GM21515 (cell line): ENCODE measurements around the gene TMEM178B.
"Not testable (repeated sequence)": the region's sequence is repeated elsewhere in the genome, so short reads cannot be mapped to it uniquely, and the experiment has no call there.

Experiments used
- ATAC-seq: cut with Tn5 transposase; IDR thresholded peaks from one replicate; pipeline ENCODE4 v1.9.1; 2021; ENCODE audit not compliant: unreplicated experiment

TMEM178B gene

DNA sequence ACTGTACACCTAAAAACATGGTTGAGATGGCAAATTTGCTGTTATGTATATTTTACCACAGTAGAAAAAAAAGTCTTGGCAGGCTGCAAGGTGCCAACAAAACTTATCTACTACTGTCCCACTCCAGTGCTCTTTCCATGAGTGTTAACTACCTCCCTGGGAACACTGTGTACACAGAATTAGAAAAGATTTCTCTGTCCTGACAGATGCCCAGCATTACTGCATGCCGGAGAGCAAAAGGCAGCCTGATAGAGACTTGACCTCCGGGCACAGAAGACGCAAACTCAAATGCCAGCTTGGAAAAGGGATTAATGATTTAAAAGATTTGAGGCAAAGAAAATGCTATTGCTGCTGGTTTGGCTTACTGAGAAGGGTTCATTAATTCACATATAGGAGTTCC is 228.8 kb downstream of the TMEM178B start:
- ATAC-seq: no peak

GRCh38 chr7:141304291-141304690 is 230.4 kb downstream of the TMEM178B start:
- ATAC-seq: no peak

- no peak for ATAC-seq
Observed at GRCh38 chr7:141306081-141306480, 232.2 kb downstream of the TMEM178B start.

DNA sequence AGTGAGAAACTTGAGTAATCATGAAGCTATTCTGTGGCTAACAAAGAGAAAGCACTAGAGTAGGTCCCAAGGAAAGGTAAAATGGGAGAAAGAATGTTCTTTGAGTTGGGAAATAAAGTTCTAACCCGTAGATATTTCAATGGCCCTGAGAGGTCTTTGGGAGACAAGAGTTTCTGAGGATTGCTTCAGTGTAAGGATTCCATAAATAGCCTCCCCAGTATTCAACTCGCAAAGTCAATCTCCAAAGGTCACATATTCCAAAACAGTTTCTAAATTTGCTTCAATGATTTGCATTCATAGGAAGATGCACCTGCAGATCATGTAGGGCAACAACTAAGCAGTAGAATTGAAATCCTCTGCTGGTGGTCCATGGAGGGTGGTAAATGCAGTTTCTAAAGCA is 238.5 kb downstream of the TMEM178B start:
- no peak for ATAC-seq

GRCh38 chr7:141312828-141313521 is 239.1 kb downstream of the TMEM178B start:
- no peak for ATAC-seq

GRCh38 chr7:141313896-141314295 is 240.0 kb downstream of the TMEM178B start:
- no peak for ATAC-seq

DNA sequence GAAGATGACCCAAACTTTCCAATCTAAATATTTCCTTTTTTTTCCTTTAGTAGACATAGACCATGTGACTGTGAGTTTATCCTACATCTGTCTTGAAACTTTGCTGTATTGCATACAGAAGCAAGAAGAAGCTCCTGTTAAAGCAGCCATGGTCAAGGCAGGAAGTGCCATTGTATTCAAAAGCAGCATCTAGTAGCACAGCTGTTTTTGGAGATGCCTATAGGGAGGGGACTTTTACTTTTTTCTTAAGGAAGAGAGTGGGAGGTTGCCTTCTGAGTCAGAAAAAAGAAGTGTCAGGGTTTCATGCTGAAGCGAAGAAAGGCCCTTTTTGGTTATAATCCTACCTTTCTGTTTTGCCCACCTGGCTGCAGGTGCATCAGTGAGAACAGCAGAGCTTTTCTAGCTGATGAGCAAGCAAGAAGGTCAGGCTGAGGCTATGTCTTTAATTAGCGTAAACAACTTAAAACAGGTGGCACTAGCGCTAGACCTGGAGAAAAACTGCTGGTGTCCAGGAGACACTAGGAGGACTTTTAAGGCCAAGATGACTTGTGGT is 243.2 kb downstream of the TMEM178B start:
- ATAC-seq: no peak

- no peak for ATAC-seq
Observed at GRCh38 chr7:141320287-141320686, 246.4 kb downstream of the TMEM178B start.

DNA sequence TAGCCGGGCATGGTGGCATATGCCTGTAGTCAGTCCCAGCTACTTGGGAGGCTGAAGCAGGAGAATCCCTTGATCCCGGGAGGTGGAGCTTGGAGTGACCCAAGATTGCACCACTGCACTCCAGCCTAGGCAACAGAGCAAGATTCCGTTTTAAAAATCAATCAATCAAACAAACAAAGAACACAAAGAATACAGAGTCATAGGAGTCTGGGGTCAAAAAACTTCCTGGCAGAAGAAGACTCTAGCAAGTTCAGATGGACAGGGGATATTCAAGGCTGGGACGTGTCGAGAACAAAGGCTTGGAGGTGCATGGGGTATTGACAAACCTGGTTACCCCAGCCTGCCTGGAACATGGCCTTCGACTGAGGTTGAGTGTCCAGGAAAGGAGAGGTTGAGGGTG is 248.5 kb downstream of the TMEM178B start:
- no peak for ATAC-seq

DNA sequence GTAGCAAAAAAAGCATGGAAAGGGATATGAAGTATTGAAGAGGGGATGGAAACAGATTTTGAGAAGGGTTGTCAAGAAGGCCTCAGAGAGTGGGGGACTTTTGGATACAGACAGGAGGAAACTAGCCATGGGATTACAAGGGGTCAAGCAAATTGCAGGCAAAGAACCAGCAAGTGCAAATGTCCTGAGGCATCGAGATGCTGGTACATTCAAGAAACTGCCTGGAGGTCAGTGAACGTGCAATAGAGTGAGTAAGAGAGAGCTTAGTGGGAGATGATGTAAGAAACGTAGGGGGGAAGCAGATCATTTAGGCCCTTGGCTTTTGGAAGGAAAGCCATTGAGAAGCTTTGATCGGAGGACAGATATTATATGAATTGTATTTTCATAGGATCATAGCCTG is 250.0 kb downstream of the TMEM178B start:
- no peak for ATAC-seq

DNA sequence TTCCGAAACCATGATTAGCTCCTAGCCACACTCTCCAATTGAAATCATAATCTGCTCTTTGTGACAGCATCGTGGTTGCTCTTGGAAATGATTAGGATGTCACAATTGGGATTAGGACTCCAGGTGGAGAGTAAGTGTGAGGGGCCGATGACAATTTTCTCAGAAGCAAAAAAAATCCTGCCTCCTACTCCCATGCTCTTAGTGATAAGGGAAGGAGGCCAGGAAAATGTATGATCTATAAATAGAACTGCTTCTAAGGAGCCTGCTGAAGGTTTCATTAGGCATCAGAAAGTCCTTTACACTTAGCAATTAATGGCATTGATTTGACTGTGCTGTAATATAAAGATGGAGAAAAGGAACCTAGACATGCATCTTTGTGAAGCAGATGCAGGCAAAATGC is 251.0 kb downstream of the TMEM178B start:
- ATAC-seq: no peak

DNA sequence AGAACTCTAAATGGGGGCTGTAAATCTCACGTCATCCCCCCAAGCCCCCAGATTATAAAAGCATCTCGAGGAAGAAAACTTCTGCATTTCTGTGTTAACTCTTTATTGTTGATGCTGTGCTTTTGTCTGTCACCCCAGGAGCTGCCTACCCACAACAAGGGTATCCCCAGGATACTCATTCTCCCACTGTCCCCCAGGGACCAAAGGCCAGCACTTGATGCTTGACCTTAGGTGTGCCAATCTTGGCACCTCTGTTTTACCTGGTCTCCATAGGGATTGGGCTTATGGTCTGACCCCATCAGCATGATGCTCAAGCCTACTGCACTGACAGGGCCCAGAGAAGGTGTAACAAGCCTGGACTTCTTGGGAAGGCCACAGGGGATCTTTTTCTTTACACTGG is 251.4 kb downstream of the TMEM178B start:
- ATAC-seq: no peak

DNA sequence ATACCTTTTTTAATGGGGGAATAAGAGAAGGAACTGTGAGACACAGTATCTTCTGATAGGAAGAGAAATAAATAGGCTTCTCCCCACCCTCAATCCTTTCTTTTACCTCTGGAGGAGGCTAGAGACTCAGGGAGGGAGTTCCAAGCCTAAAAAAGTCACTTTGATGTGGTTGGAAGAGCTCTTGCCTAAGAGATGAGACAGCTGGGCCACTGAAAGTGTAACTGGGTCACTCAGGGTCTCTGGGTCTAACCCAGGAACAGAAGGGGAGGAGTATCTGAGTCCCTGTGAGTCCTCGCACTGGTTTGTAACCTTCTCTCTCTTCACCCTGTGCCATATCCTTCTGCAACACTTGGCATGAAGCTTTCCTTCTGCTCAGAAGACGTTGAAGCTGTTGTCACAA is 254.4 kb downstream of the TMEM178B start:
- no peak for ATAC-seq

- ATAC-seq: not testable (repeated sequence)
Observed at GRCh38 chr7:141330285-141330684, 256.4 kb downstream of the TMEM178B start.

DNA sequence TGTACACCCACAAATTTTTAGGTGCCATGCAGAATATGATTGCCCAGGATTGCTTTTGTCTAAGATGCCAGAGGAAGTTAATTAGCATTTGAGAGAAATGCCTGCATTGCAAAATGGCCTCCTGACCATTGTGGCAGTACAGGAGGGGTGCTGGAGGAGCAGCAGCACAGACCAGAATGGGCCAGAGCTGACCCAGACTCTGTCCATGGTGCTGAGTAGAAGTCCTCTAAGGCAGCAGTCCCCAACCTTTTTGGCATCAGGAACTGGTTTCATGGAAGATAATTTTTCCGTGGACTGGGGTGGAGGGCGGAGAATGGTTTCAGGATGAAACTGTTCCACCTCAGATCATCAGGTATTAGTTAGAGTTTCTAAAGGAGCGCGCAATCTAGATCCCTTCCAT is 259.6 kb downstream of the TMEM178B start:
- no peak for ATAC-seq

DNA sequence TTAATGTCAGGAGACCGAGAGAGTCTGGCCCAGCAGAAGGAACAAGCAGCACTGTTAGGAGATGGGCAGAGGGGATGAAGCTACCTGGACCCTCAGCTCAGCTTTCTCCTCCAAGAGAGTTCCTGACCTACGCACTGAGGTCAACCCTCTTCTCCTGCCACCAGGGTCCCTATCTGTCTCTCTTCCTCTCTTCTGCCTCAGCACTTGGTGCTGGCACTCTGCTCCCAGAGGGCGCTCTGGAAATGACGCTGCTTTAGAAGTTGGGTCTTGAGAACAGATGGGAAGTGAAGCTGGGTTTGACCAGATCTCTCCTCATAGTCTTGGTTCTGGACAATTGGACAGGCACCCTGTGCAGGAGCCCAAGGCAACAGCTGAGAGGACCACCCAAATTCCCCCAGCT is 261.3 kb downstream of the TMEM178B start:
- ATAC-seq: no peak

DNA sequence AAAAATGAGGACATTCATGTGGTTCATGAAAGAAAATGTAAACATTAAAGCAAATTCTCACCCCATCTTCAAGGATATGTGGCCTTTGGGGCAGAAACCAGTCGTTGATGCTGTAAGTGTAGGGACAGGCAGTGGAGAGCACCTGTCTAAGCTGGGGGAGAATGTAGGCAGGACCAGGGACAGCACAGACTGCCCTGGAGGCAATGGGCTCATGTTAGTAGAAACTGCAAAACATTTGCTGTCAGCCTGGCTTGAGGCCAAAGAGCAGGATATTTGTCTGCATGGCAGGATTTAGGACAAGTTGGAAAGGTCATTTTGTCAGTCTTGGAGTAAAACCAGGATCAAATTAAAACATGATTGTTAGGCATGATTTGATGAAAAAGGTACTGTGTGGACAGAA is 265.7 kb downstream of the TMEM178B start:
- no peak for ATAC-seq

DNA sequence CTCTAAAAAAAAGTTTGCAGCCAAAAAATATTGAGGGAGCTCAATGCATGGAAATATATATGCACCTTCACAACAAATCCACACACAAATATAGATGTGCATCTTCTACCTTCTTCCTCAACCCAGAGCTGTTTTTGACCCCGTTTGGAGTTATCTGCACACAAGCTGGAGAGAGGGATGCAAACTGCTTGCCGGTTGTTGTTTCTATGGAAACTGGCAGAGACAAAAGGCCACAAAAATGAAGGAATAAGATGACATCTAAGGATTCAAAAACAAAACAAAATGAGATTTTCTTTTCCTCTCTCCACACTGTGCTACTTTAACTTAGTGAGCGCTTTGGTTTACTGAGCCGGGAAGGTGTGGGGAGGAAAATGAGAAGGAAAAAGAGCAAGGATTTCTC is 267.1 kb downstream of the TMEM178B start:
- ATAC-seq: no peak

DNA sequence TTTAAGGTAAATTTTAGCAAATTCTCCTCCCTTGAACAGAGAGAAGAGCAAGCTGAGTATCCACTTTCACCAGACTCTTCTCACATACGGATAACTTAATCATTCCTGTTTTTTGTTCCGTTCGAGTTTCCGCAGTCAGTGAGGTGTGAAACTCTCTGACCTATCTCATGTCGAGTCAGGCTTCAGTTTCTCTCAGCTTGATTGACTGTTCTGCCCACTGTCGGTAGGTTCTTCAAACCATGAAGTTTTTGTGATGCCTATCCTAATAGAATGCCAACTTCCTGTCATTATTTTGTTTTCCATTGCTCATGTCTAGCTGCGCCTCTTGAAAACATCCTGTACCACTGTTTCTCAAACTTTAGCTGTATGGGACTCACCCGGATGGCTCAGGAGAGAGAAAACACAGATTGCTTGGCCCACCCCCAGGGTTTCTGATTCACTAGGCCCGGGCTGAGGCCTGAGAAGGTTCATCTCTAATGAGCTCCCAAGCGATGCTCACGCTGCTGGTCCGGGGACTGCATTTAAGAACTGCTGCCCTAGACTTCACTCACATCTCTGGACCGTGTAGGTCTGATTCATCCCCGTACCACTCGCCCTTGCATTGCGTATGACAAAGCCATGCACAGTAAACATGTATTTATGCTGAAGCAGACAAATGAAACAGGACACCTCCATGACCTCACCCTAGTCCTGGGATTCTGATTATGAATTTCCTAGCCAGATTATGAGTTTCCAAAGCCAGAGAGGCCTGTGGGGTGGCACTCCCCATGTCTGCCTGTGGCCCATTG is 269.0 kb downstream of the TMEM178B start:
- ATAC-seq: no peak

DNA sequence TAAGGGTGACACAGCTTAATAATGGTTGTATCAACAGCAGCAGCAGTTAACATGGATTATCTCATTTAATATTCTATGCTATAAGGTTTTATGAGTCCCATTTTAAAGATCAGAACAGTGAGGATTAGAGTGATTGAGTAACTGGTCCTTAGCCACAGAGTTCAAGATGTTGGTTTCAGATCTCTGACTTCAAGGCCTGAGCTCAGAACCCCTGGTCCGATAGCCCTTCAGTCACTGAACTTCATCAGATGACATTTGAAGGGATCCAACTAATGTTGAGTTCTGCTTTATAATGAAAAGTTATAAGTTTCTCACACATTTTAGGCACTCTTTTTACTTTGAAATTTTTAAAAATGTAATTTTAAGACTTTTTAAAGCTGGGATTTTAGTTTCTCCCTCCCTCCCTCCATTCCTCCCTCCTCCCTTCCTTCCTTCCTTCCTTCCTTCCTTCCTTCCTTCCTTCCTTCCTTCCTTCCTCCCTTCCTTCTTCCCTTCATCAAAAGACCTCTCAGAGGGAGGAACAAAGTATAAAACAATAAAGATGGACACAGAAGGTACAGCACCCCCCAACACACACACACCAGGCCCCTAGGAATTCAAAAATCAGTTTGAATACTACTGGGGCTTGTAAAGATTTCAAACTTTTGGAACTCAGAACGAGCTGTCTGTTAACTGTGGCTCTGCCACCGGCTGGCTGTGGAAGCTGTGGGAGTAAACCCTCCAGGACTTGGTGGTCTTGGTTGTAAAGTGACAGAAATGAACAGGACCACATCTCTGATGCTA is 270.5 kb downstream of the TMEM178B start:
- ATAC-seq: no peak

- ATAC-seq: no peak
Observed at GRCh38 chr7:141348728-141349127, 274.9 kb downstream of the TMEM178B start.

- no peak for ATAC-seq
Observed at GRCh38 chr7:141349338-141349737, 275.5 kb downstream of the TMEM178B start.
